ENCODE measurements around the gene NPIPB2. TPM values are rescaled to one million over a fixed set of nuclear protein-coding genes. Genes with fewer than 3 reads are reported as not detected.
"Not testable (repeated sequence)": the region's sequence is repeated elsewhere in the genome, so short reads cannot be mapped to it uniquely, and the experiment has no call there.

The NPIPB2 gene
- total and polyA plus RNA-seq, 4 donors, result 0.88 to 15.0 (median 9.0) TPM

GRCh38 chr16:11950388-11950787 lies 8.5 kb upstream of the NPIPB2 start:
- H3K27me3 ChIP-seq (ENCODE audit: control insufficient read depth in 1 of 2, insufficient read depth in 2 of 2, low read length in 1 of 2), result no peaks in the 10 kb centered on the region
- WGBS, 2 donors, result 84 to 87% methylated on average over 5 of the region's 5 CpGs
- H3K4me3 ChIP-seq (ENCODE audit: low read length in 2 of 2), result no peak overlapping the region
- no peaks in the 10 kb centered on the region for H3K4me1 ChIP-seq (ENCODE audit: control insufficient read depth in 1 of 2, insufficient read depth in 2 of 2, low read length in 2 of 2)
- no peaks in the 10 kb centered on the region for H3K9me3 ChIP-seq (ENCODE audit: control insufficient read depth, low read length)
- intact Hi-C loops (cut with DNase I), result no loop called here
- DNase-seq, result no peak
- ATAC-seq (ENCODE audit: low FRiP score), result no peak
- H3K36me3 ChIP-seq (ENCODE audit: control insufficient read depth in 1 of 2, insufficient read depth in 2 of 2, low read length in 1 of 2), result no peaks in the 10 kb centered on the region
- H3K27ac ChIP-seq (ENCODE audit: low read depth in 1 of 2, low read length in 2 of 2), result no peak overlapping the region

DNA sequence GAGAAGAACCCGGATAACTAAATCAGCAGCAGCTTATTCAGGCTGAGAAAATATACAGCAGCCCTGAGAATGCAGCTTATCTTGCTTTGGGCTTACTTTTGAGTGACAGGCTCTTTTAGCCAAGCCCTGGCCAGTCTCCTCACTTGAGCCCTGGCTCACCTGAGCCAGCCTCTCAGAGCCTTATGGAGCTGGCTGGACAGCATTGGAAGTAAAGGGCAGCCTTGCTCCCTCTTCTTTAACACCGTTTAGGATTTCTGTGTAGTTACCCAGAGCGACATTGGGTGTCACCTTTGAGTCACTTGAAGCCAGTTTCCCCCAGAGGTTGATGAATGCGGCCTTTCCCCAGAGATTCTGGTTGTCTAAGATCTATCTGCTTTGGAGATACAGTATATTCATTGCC lies 7.7 kb upstream of the NPIPB2 start:
- whole genome bisulfite sequencing, 2 donors, result 12% methylated on average over 4 of the region's 4 CpGs
- Histone ChIP-seq H3K9me3 (ENCODE audit: control insufficient read depth, low read length) (no peaks in the 10 kb centered on the region), H3K4me1 (ENCODE audit: control insufficient read depth in 1 of 2, insufficient read depth in 2 of 2, low read length in 2 of 2) (no peaks in the 10 kb centered on the region), H3K27me3 (ENCODE audit: control insufficient read depth in 1 of 2, insufficient read depth in 2 of 2, low read length in 1 of 2) (no peaks in the 10 kb centered on the region), H3K4me3 (ENCODE audit: low read length in 2 of 2) (no peak overlapping the region), H3K36me3 (ENCODE audit: control insufficient read depth in 1 of 2, insufficient read depth in 2 of 2, low read length in 1 of 2) (no peaks in the 10 kb centered on the region), H3K27ac (ENCODE audit: low read depth in 1 of 2, low read length in 2 of 2) (no peak overlapping the region)
- ATAC-seq (ENCODE audit: low FRiP score) (peak; percentile 50), DNase-seq (no peak)
- intact Hi-C loops (cut with DNase I), result loop anchor here in 1 of 2 donors (5.0 kb wide), 1 partner anchor 118 kb away; no protein-coding TSS in a partner anchor

GRCh38 chr16:11948819-11949218 lies 7.0 kb upstream of the NPIPB2 start:
- no peak for DNase-seq
- Histone ChIP-seq H3K4me1 (ENCODE audit: control insufficient read depth in 1 of 2, insufficient read depth in 2 of 2, low read length in 2 of 2) (no peaks in the 10 kb centered on the region), H3K36me3 (ENCODE audit: control insufficient read depth in 1 of 2, insufficient read depth in 2 of 2, low read length in 1 of 2) (no peaks in the 10 kb centered on the region), H3K27me3 (ENCODE audit: control insufficient read depth in 1 of 2, insufficient read depth in 2 of 2, low read length in 1 of 2) (no peaks in the 10 kb centered on the region), H3K9me3 (ENCODE audit: control insufficient read depth, low read length) (no peaks in the 10 kb centered on the region), H3K4me3 (ENCODE audit: low read length in 2 of 2) (no peak overlapping the region), H3K27ac (ENCODE audit: low read depth in 1 of 2, low read length in 2 of 2) (no peak overlapping the region)
- ATAC-seq (ENCODE audit: low FRiP score), result no peak
- intact Hi-C loops (cut with DNase I), result loop anchor here in 1 of 2 donors (5.0 kb wide), 1 partner anchor 118 kb away; no protein-coding TSS in a partner anchor
- WGBS, 2 donors, result 82 to 94% methylated on average over 5 of the region's 5 CpGs

DNA sequence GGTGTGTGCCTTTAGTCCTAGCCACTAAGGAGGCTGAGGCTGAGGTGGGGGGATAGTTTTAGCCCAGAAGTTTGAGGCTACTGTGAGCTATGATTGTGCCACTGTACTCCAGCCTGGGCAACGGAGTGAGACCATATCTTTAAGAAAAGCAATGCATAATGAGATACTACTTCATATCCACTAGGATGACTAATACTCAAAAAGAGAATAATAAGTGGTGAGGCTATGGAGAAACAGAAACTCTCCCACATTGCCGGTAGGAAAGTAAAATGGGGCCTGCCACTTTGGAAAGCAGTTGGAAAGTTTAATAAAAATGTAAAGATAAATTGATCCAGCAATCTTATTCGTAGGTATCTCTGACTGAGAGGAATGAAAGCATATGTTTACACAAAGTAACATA lies 4.6 kb upstream of the NPIPB2 start:
- no peak for ATAC-seq (ENCODE audit: low FRiP score)
- no peak overlapping the region for H3K4me3 ChIP-seq (ENCODE audit: low read length in 2 of 2)
- no peak overlapping the region for H3K27ac ChIP-seq (ENCODE audit: low read depth in 1 of 2, low read length in 2 of 2)
- no peaks in the 10 kb centered on the region for H3K9me3 ChIP-seq (ENCODE audit: control insufficient read depth, low read length)
- no peaks in the 10 kb centered on the region for H3K36me3 ChIP-seq (ENCODE audit: control insufficient read depth in 1 of 2, insufficient read depth in 2 of 2, low read length in 1 of 2)
- H3K27me3 ChIP-seq (ENCODE audit: control insufficient read depth in 1 of 2, insufficient read depth in 2 of 2, low read length in 1 of 2), result no peaks in the 10 kb centered on the region
- WGBS, 2 donors, result 60 to 63% methylated on average over 3 of the region's 3 CpGs
- no peaks in the 10 kb centered on the region for H3K4me1 ChIP-seq (ENCODE audit: control insufficient read depth in 1 of 2, insufficient read depth in 2 of 2, low read length in 2 of 2)
- intact Hi-C loops (cut with DNase I), result loop anchor here in 1 of 2 donors (5.0 kb wide), 1 partner anchor 121 kb away; no protein-coding TSS in a partner anchor
- DNase-seq, result no peak

DNA sequence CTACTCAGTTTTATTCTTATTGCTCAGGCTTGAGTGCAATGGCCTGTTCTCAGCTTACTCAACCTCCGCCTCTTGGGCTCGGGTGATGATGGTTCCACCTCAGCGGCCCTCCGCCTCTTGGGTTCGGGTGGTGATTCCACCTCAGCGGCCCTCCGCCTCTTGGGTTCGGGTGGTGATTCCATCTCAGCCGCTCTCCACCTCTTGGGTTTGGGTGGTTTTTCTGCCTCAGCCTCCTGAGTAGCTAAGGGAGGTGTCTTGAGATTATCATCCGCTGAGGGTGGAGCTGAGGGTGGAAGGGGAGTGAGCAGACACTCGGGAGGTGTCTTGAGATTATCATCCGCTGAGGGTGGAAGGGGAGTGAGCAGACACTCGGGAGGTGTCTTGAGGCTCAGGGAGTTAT lies 14.5 kb downstream of the NPIPB2 start:
- H3K9me3 ChIP-seq (ENCODE audit: control insufficient read depth, low read length); intact Hi-C loops (cut with DNase I); H3K27ac ChIP-seq (ENCODE audit: low read depth in 1 of 2, low read length in 2 of 2); ATAC-seq (ENCODE audit: low FRiP score); H3K4me1 ChIP-seq (ENCODE audit: control insufficient read depth in 1 of 2, insufficient read depth in 2 of 2, low read length in 2 of 2); H3K4me3 ChIP-seq (ENCODE audit: low read length in 2 of 2); DNase-seq; H3K27me3 ChIP-seq (ENCODE audit: control insufficient read depth in 1 of 2, insufficient read depth in 2 of 2, low read length in 1 of 2); H3K36me3 ChIP-seq (ENCODE audit: control insufficient read depth in 1 of 2, insufficient read depth in 2 of 2, low read length in 1 of 2): not testable (repeated sequence)
- WGBS, 2 donors, result 85% methylated on average over 13 of the region's 13 CpGs

- H3K4me3 ChIP-seq (ENCODE audit: low read length in 2 of 2); DNase-seq; H3K36me3 ChIP-seq (ENCODE audit: control insufficient read depth in 1 of 2, insufficient read depth in 2 of 2, low read length in 1 of 2); ATAC-seq (ENCODE audit: low FRiP score); intact Hi-C loops (cut with DNase I); H3K9me3 ChIP-seq (ENCODE audit: control insufficient read depth, low read length); H3K4me1 ChIP-seq (ENCODE audit: control insufficient read depth in 1 of 2, insufficient read depth in 2 of 2, low read length in 2 of 2); H3K27ac ChIP-seq (ENCODE audit: low read depth in 1 of 2, low read length in 2 of 2); H3K27me3 ChIP-seq (ENCODE audit: control insufficient read depth in 1 of 2, insufficient read depth in 2 of 2, low read length in 1 of 2): not testable (repeated sequence)
- 84 to 88% methylated on average over 10 of the region's 10 CpGs for WGBS, 2 donors
These were observed 17.8 kb downstream of the NPIPB2 start for GRCh38 chr16:11924046-11924445.

DNA sequence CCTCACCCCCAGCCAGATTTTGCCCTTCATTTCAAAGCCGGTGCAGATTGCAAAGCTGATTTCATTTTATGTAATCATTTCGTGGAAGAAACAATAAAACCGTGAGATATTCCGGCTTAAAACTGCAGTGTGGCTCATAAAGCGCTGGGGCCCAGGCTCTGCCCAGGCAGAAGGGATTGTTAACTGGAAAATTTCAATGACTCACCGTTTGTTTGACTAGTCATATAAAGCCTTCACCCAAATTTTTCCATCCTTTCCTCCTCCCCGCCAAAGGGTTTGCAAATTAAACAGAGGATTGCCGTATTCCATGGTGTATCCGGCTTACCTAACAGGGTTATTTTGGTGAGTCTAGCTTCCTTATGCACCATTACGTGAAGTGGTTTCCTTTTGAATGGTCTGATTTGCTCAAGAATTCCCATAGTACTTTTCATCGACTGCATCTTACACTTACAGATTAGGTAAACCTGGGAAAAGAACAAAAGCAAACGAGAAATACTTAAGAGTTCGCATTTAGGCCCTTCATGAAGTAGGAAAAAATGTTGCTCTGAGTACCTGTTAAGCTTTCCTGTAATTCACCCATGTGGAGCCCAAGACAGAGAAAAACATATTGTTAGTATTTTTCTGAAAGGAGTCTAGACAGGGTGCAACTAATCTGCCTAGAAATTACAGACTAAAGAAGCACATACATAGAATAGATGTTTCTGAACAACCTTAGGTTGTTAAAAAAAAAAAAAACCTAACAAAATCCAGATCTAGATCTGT lies 25.1 kb downstream of the NPIPB2 start:
- DNase-seq (no peak), ATAC-seq (ENCODE audit: low FRiP score) (no peak)
- H3K4me1 ChIP-seq (ENCODE audit: control insufficient read depth in 1 of 2, insufficient read depth in 2 of 2, low read length in 2 of 2), result peaks cover 0 to 6% of the 10 kb centered on the region in 2 donors
- 45 to 51% methylated on average over 13 of the region's 13 CpGs for WGBS, 2 donors
- H3K27ac ChIP-seq (ENCODE audit: low read depth in 1 of 2, low read length in 2 of 2), result peak overlapping the region; percentile 67 to 91
- intact Hi-C loops (cut with DNase I), result no loop called here
- no peaks in the 10 kb centered on the region for H3K9me3 ChIP-seq (ENCODE audit: control insufficient read depth, low read length)
- no peaks in the 10 kb centered on the region for H3K36me3 ChIP-seq (ENCODE audit: control insufficient read depth in 1 of 2, insufficient read depth in 2 of 2, low read length in 1 of 2)
- no peaks in the 10 kb centered on the region for H3K27me3 ChIP-seq (ENCODE audit: control insufficient read depth in 1 of 2, insufficient read depth in 2 of 2, low read length in 1 of 2)
- peak overlapping the region; percentile 43 to 45 for H3K4me3 ChIP-seq (ENCODE audit: low read length in 2 of 2)

DNA sequence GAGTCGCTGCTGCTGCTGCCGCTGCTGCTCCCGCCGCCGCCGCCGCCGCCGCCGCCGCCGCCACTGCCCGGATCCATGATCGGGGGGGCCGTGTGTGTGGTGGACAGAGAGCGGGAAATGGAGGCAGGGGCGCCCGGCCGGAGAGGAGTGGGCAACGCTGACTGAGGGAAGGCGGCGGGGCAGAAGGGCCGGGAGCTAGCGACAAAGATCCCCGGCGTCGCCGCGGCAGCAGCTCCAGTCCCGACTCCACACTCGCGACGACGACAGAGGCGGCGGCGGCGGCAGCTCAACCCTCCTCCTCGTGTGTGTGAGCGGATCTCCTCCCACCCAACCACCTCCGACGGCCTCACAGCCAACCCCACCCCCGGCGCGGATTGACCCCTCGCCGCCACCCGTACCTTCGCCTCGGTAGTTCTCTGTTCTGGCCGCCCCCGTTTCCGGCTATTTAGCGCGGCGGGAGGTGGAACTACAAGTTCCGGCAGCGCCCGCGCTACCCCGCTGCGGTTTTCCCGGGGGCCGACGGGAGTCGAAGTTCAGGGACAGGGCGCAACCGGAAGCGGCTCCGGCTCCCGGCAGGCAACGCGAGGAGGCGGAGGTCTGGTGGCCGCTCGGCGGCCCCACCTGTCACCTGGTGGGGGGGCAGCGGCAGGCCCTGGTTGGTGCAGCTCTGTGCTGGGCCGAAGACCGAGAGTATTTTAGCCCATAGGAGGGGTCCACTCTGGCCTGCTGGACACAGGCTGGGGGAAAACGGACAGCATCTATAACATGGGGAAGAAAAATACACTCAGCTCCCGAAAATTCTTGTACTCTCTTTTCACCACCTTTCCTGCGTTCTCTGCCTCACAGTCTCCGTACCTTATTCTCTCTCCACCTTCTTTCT lies 26.0 kb downstream of the NPIPB2 start, which contains the start of gene GSPT1:
Gene GSPT1, minus strand, starts transcription at position 313 of the 880 bp plus-strand sequence. Its CDS starts 236 bp downstream, at position 77.
- H3K36me3 ChIP-seq (ENCODE audit: control insufficient read depth in 1 of 2, insufficient read depth in 2 of 2, low read length in 1 of 2), result no peaks in the 10 kb centered on the region
- intact Hi-C loops (cut with DNase I), result no loop called here

More for the DNA sequence above, 26.0 kb downstream of the NPIPB2 start, which contains the start of gene GSPT1:
- Histone ChIP-seq H3K4me3 (ENCODE audit: low read length in 2 of 2) (peak within 1 kb of the TSS; percentile 86 to 97), H3K27me3 (ENCODE audit: control insufficient read depth in 1 of 2, insufficient read depth in 2 of 2, low read length in 1 of 2) (no peaks in the 10 kb centered on the region), H3K27ac (ENCODE audit: low read depth in 1 of 2, low read length in 2 of 2) (peak within 1 kb of the TSS; percentile 67 to 91), H3K9me3 (ENCODE audit: control insufficient read depth, low read length) (no peaks in the 10 kb centered on the region), H3K4me1 (ENCODE audit: control insufficient read depth in 1 of 2, insufficient read depth in 2 of 2, low read length in 2 of 2) (peaks cover 4 to 6% of the 10 kb centered on the region in 2 donors)
- DNase-seq (peak; percentile 100), ATAC-seq (ENCODE audit: low FRiP score) (peak; percentile 99)
- WGBS, 2 donors, result 1% methylated on average over 62 to 84 of the region's 84 CpGs

All from aorta (tissue), 5 donors.